ENCODE results near the gene CRYBB2. TPM values are rescaled to one million over a fixed set of nuclear protein-coding genes. Genes with fewer than 3 reads are reported as not detected.
"Not testable (repeated sequence)": the region's sequence is repeated elsewhere in the genome, so short reads cannot be mapped to it uniquely, and the experiment has no call there.

Gene CRYBB2
- polyA plus RNA-seq, 3 donors: not detected

DNA sequence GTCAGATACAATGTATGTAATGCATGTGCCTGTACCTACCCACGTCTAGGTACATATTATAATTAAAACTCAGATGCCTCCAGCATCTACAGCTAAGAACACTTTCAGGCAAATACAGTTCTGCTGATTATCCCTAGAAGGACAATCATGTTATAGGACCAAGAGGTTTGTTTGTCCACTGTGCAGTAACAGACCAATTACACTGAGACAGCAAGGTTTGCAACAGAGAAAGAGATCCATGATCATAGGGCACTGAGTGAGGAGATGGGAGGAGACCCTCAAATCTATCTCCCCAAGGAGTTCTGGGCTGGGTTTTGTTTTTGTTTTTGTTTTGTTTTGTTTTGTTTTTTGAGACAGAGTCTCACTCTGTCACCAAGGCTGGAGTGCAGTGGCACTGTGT lies 49.5 kb downstream of the CRYBB2 start:
- intact Hi-C loops (cut with micrococcal nuclease); H3K9ac ChIP-seq (ENCODE audit: insufficient read depth, low read length, poor library complexity, severe bottlenecking); H3K36me3 Mint-ChIP-seq; H3K4me3 ChIP-seq (replicated peaks in 1 of 3; ENCODE audit: low read depth in 2 of 3, low read length in 3 of 3); H3K4me2 ChIP-seq (replicated peaks; ENCODE audit: extremely low read depth, low read length, poor library complexity, severe bottlenecking); DNase-seq; H3K27ac Mint-ChIP-seq; H3K36me3 ChIP-seq (replicated peaks in 1 of 2; ENCODE audit: control insufficient read depth in 1 of 2, insufficient read depth in 2 of 2, low read length in 2 of 2); H2AFZ ChIP-seq (ENCODE audit: insufficient read depth, low read depth, low read length, poor library complexity, severe bottlenecking); H3K27me3 ChIP-seq (ENCODE audit: control insufficient read depth in 2 of 2, insufficient read depth in 2 of 2, low read length in 2 of 2); H3K27ac ChIP-seq (ENCODE audit: low read depth in 1 of 2, low read length in 2 of 2); H3K4me1 ChIP-seq (ENCODE audit: control insufficient read depth in 1 of 2, insufficient read depth in 2 of 2, low read length in 2 of 2); H3K4me1 Mint-ChIP-seq; H3K4me3 Mint-ChIP-seq; H3K79me2 ChIP-seq (ENCODE audit: insufficient read depth, low read length); H4K20me1 ChIP-seq (ENCODE audit: insufficient read depth, low read length): not testable (repeated sequence)
- peaks cover 9 to 10% of the 10 kb centered on the region in 2 donors for H3K9me3 ChIP-seq (replicated peaks in 1 of 2; ENCODE audit: control insufficient read depth in 1 of 2, insufficient read depth in 1 of 2, low read length in 2 of 2)
- Mint-ChIP-seq H3K27me3 (ENCODE audit: low read depth in 3 of 3) (peaks cover 7 to 13% (median 9%) of the 10 kb centered on the region in 3 donors), H3K9me3 (peaks cover 4 to 20% (median 13%) of the 10 kb centered on the region in 7 donors)
- WGBS (ENCODE audit: insufficient coverage): no CpG with 5 or more reads among the region's 1 CpG

DNA sequence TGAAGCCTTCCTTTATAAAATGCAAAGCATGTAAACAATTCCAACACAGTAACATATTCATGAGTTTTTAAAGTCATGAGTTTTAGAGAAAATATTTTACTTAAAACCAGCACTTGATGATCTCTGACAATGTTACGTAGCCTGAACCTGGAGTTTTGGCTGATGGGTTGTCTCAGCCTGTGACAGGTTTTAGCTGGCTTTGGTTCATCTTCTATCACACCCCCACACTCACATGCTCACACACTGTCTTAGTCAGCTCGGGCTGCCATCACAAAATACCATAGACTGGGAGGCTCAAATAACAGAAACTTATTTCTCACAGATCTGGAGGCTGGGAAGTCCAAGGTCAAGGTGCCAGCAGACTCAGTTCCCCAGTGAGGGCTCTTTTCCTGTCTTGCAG lies 50.6 kb downstream of the CRYBB2 start:
- H3K27ac ChIP-seq (ENCODE audit: low read depth in 1 of 2, low read length in 2 of 2); H3K4me1 Mint-ChIP-seq; H3K36me3 Mint-ChIP-seq; H4K20me1 ChIP-seq (ENCODE audit: insufficient read depth, low read length); H3K27me3 ChIP-seq (ENCODE audit: control insufficient read depth in 2 of 2, insufficient read depth in 2 of 2, low read length in 2 of 2); H3K4me3 Mint-ChIP-seq; intact Hi-C loops (cut with micrococcal nuclease); H3K4me2 ChIP-seq (replicated peaks; ENCODE audit: extremely low read depth, low read length, poor library complexity, severe bottlenecking); H3K27ac Mint-ChIP-seq; H3K79me2 ChIP-seq (ENCODE audit: insufficient read depth, low read length); DNase-seq; H3K4me1 ChIP-seq (ENCODE audit: control insufficient read depth in 1 of 2, insufficient read depth in 2 of 2, low read length in 2 of 2); H3K4me3 ChIP-seq (replicated peaks in 1 of 3; ENCODE audit: low read depth in 2 of 3, low read length in 3 of 3); H3K9ac ChIP-seq (ENCODE audit: insufficient read depth, low read length, poor library complexity, severe bottlenecking); H2AFZ ChIP-seq (ENCODE audit: insufficient read depth, low read depth, low read length, poor library complexity, severe bottlenecking); H3K36me3 ChIP-seq (replicated peaks in 1 of 2; ENCODE audit: control insufficient read depth in 1 of 2, insufficient read depth in 2 of 2, low read length in 2 of 2): not testable (repeated sequence)
- Mint-ChIP-seq H3K9me3 (peaks cover 4 to 21% (median 13%) of the 10 kb centered on the region in 7 donors), H3K27me3 (ENCODE audit: low read depth in 3 of 3) (peaks cover 7 to 20% (median 9%) of the 10 kb centered on the region in 3 donors)
- WGBS (ENCODE audit: insufficient coverage): no CpG with 5 or more reads among the region's 2 CpGs
- H3K9me3 ChIP-seq (replicated peaks in 1 of 2; ENCODE audit: control insufficient read depth in 1 of 2, insufficient read depth in 1 of 2, low read length in 2 of 2): peaks cover 9 to 10% of the 10 kb centered on the region in 2 donors

DNA sequence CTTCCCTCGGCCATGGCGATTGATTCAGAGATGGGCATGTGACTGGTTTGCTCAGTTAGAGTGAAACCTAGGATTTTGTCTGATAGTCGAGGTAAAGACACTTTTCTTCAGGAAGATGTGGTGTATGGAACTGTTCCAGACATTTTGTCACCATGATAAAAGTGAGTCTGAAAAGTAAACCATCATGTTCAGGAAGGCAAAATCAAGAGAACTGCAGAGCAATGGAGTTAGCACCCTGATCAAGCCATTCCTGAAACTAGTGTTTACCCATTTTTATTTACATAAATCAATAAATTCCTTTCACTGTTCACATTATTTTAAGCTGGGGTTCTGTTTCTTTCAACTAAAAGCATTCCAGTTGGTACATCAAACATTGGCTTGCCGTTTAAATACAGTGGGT lies 53.8 kb downstream of the CRYBB2 start:
- H3K4me3 ChIP-seq (replicated peaks in 1 of 3; ENCODE audit: low read depth in 2 of 3, low read length in 3 of 3); H3K4me2 ChIP-seq (replicated peaks; ENCODE audit: extremely low read depth, low read length, poor library complexity, severe bottlenecking); H3K36me3 ChIP-seq (replicated peaks in 1 of 2; ENCODE audit: control insufficient read depth in 1 of 2, insufficient read depth in 2 of 2, low read length in 2 of 2); H3K4me1 Mint-ChIP-seq; H2AFZ ChIP-seq (ENCODE audit: insufficient read depth, low read depth, low read length, poor library complexity, severe bottlenecking); intact Hi-C loops (cut with micrococcal nuclease); H3K27ac Mint-ChIP-seq; H3K27me3 ChIP-seq (ENCODE audit: control insufficient read depth in 2 of 2, insufficient read depth in 2 of 2, low read length in 2 of 2); H3K36me3 Mint-ChIP-seq; DNase-seq; H3K79me2 ChIP-seq (ENCODE audit: insufficient read depth, low read length); H3K9ac ChIP-seq (ENCODE audit: insufficient read depth, low read length, poor library complexity, severe bottlenecking); H4K20me1 ChIP-seq (ENCODE audit: insufficient read depth, low read length); H3K9me3 ChIP-seq (replicated peaks in 1 of 2; ENCODE audit: control insufficient read depth in 1 of 2, insufficient read depth in 1 of 2, low read length in 2 of 2); H3K4me1 ChIP-seq (ENCODE audit: control insufficient read depth in 1 of 2, insufficient read depth in 2 of 2, low read length in 2 of 2); H3K27ac ChIP-seq (ENCODE audit: low read depth in 1 of 2, low read length in 2 of 2): not testable (repeated sequence)
- H3K9me3 Mint-ChIP-seq: peaks cover 4 to 13% (median 11%) of the 10 kb centered on the region in 7 donors
- 20% methylated on average over 1 of the region's 4 CpGs for WGBS (ENCODE audit: insufficient coverage)
- peak overlapping the region in 1 of 2 donors; percentile 26 for H3K4me3 Mint-ChIP-seq
- peaks cover 8 to 26% (median 19%) of the 10 kb centered on the region in 3 donors for H3K27me3 Mint-ChIP-seq (ENCODE audit: low read depth in 3 of 3)

DNA sequence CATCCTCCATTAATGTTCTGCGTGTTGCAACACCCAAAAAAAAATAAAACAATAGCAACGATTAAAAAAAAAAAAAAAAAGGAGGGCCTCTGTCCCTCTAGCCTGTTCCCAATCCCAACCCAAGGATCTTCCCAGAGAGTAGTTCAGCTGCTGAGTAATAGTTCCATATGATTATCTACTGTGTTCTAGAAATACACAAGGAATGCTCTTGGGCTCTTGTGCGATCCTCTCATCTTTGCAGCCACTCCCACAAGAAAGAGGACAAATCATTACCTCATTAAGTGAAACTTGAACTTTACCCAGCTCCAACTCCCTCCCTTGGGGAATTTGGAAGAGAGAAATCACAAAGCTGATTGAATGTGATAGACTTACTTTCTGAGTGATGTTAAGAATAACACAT lies 54.5 kb downstream of the CRYBB2 start:
- H3K4me1 ChIP-seq (ENCODE audit: control insufficient read depth in 1 of 2, insufficient read depth in 2 of 2, low read length in 2 of 2); H3K9me3 Mint-ChIP-seq; H3K36me3 Mint-ChIP-seq; H2AFZ ChIP-seq (ENCODE audit: insufficient read depth, low read depth, low read length, poor library complexity, severe bottlenecking); intact Hi-C loops (cut with micrococcal nuclease); H3K27ac Mint-ChIP-seq; DNase-seq; H3K27me3 ChIP-seq (ENCODE audit: control insufficient read depth in 2 of 2, insufficient read depth in 2 of 2, low read length in 2 of 2); H3K4me3 ChIP-seq (replicated peaks in 1 of 3; ENCODE audit: low read depth in 2 of 3, low read length in 3 of 3); H3K27ac ChIP-seq (ENCODE audit: low read depth in 1 of 2, low read length in 2 of 2); H3K4me3 Mint-ChIP-seq; H3K9ac ChIP-seq (ENCODE audit: insufficient read depth, low read length, poor library complexity, severe bottlenecking); H3K4me2 ChIP-seq (replicated peaks; ENCODE audit: extremely low read depth, low read length, poor library complexity, severe bottlenecking); H4K20me1 ChIP-seq (ENCODE audit: insufficient read depth, low read length); H3K9me3 ChIP-seq (replicated peaks in 1 of 2; ENCODE audit: control insufficient read depth in 1 of 2, insufficient read depth in 1 of 2, low read length in 2 of 2); H3K79me2 ChIP-seq (ENCODE audit: insufficient read depth, low read length); H3K36me3 ChIP-seq (replicated peaks in 1 of 2; ENCODE audit: control insufficient read depth in 1 of 2, insufficient read depth in 2 of 2, low read length in 2 of 2); H3K4me1 Mint-ChIP-seq: not testable (repeated sequence)
- WGBS (ENCODE audit: insufficient coverage): no CpG with 5 or more reads among the region's 3 CpGs
- peaks cover 8 to 26% (median 19%) of the 10 kb centered on the region in 3 donors for H3K27me3 Mint-ChIP-seq (ENCODE audit: low read depth in 3 of 3)
